GM12878 (cell line): ENCODE data around the gene ELAVL1. TPM values are rescaled to one million over a fixed set of nuclear protein-coding genes. Genes with fewer than 3 reads are reported as not detected.

Source experiments
- ATAC-seq: fragments of 200-7000 bp; cut with Tn5 transposase; 3 replicates; pipeline ENCODE4 v1.9.1; 2020; ENCODE audit warnings: mild to moderate bottlenecking, moderate library complexity
- BruUV-seq: library from RNA; stranded (reverse); fragments of 400-500 nt; replicated peaks from 2 replicates; lab custom pipeline; 2021; lab: Mats Ljungman, UMichigan
- CTCF ChIA-PET: fragments of 300-600 bp; sonication (Branson Sonifier 250); formaldehyde crosslinking; extraction: SDS; loops from one replicate; lab custom pipeline; 2021; ENCODE audit warnings: inconsistent platforms; lab: Yijun Ruan, JAX
- POLR2A ChIA-PET: fragments of 350-600 bp; formaldehyde crosslinking; extraction: SDS; loops from one replicate; lab custom pipeline; 2021; ENCODE audit warnings: inconsistent platforms; lab: Charles Lee
- RAD21 ChIA-PET: fragments of 300-600 bp; sonication (Branson Sonifier 250); formaldehyde crosslinking; loops from one replicate; lab custom pipeline; 2023; ENCODE audit warnings: antibody characterized with exemption; ENCODE audit not compliant: unreplicated experiment; lab: Charles Lee
- SMC1A ChIA-PET: fragments of 300-600 bp; sonication (Branson Sonifier 250); formaldehyde crosslinking; loops from one replicate; lab custom pipeline; 2023; ENCODE audit not compliant: unreplicated experiment, uncharacterized antibody; lab: Charles Lee
- DNase-seq: peaks from one replicate; pipeline ENCODE4 v3.0.0-alpha.2; 2011; ENCODE audit warnings: low read depth, low spot score
- FAIRE-seq: peaks from 3 replicates; lab custom pipeline; 2011; peaks lifted over from hg19 to GRCh38; lab: Jason Lieb, UNC
- H2AFZ ChIP-seq: 2 replicates; pipeline ENCODE4 v1.6.0; 2011; ENCODE audit warnings: low read depth, low read length, control low read depth; ENCODE audit not compliant: control insufficient read depth
- H3K27ac ChIP-seq: 2 replicates; pipeline ENCODE4 v1.5.1; 2011; ENCODE audit warnings: control low read depth; ENCODE audit not compliant: control insufficient read depth, insufficient read depth
- H3K27me3 ChIP-seq, 2 experiments: replicated peaks in 1 of 2; 2 replicates each; pipeline versions ENCODE4 v1.6.0 to v1.6.1; 2011; ENCODE audit warnings: low read length in 1 of 2; ENCODE audit not compliant: control insufficient read depth in 2 of 2, insufficient read depth in 2 of 2
- H3K36me3 ChIP-seq, 2 experiments: 2 replicates each; pipeline ENCODE4 v1.5.1; 2011; ENCODE audit warnings: low read length in 1 of 2; ENCODE audit not compliant: control insufficient read depth in 2 of 2, insufficient read depth in 2 of 2
- H3K4me1 ChIP-seq: 2 replicates; pipeline ENCODE4 v1.6.1; 2011; ENCODE audit warnings: mild to moderate bottlenecking, low read length, moderate library complexity, mixed read lengths; ENCODE audit not compliant: control insufficient read depth, insufficient read depth
- H3K4me2 ChIP-seq: 2 replicates; pipeline ENCODE4 v1.6.0; 2011; ENCODE audit warnings: control low read depth; ENCODE audit not compliant: control insufficient read depth, insufficient read depth
- H3K4me3 ChIP-seq: fragments of 200-600 bp; sonication (generic); 2 replicates; pipeline ENCODE4 v1.5.1; 2016
- H3K79me2 ChIP-seq: 2 replicates; pipeline ENCODE4 v1.6.0; 2011; ENCODE audit warnings: low read length; ENCODE audit not compliant: control insufficient read depth, insufficient read depth
- H3K9ac ChIP-seq: 2 replicates; pipeline ENCODE4 v1.8.0; 2011; ENCODE audit warnings: low read length, control low read depth, mixed read lengths; ENCODE audit not compliant: control insufficient read depth, insufficient read depth
- H3K9me3 ChIP-seq: replicated peaks from 3 replicates; pipeline ENCODE4 v1.5.1; 2011; ENCODE audit warnings: mild to moderate bottlenecking, low read length; ENCODE audit not compliant: control insufficient read depth, insufficient read depth
- H4K20me1 ChIP-seq: 2 replicates; pipeline ENCODE4 v1.6.0; 2011; ENCODE audit not compliant: control insufficient read depth, insufficient read depth
- HDAC2 ChIP-seq: fragments of 200-600 bp; sonication (generic); IDR thresholded peaks from 2 replicates; pipeline ENCODE4 v1.6.1; 2017
- HSF1 ChIP-seq: fragments of 150-350 bp; IDR thresholded peaks from 2 replicates; pipeline ENCODE4 v1.6.1; 2014; ENCODE audit warnings: mild to moderate bottlenecking, low read depth, low read length
- IRF4 ChIP-seq: IDR thresholded peaks from 2 replicates; pipeline ENCODE4 v1.6.1; 2011; ENCODE audit warnings: low read depth, low read length
- NFYA ChIP-seq: IDR thresholded peaks from 2 replicates; pipeline ENCODE4 v1.6.1; 2011; ENCODE audit warnings: low read depth, mild to moderate bottlenecking, low read length, improper control_type of control experiment, borderline replicate concordance
- NR2C2 ChIP-seq: IDR thresholded peaks from 2 replicates; pipeline ENCODE4 v1.6.1; 2011; ENCODE audit warnings: borderline replicate concordance, low read depth; ENCODE audit not compliant: control insufficient read depth, insufficient read length
- PAX8 ChIP-seq: fragments of 450-650 bp; IDR thresholded peaks from 2 replicates; pipeline ENCODE4 v1.6.1; 2017; ENCODE audit warnings: mild to moderate bottlenecking, moderate library complexity
- SKIL ChIP-seq: fragments of 450-650 bp; IDR thresholded peaks from 2 replicates; pipeline ENCODE4 v1.6.1; 2017; ENCODE audit warnings: mild to moderate bottlenecking, low read depth, inconsistent platforms; ENCODE audit not compliant: poor library complexity, severe bottlenecking
- SMARCA5 ChIP-seq: fragments of 450-650 bp; IDR thresholded peaks from 2 replicates; pipeline ENCODE4 v1.6.1; 2017; ENCODE audit warnings: mild to moderate bottlenecking
- SP1 ChIP-seq: IDR thresholded peaks from one replicate; pipeline ENCODE4 v1.6.1; 2011; ENCODE audit warnings: low read depth, low read length
- ZNF207 ChIP-seq: fragments of 450-650 bp; IDR thresholded peaks from 2 replicates; pipeline ENCODE4 v1.6.1; 2014; ENCODE audit warnings: antibody characterized with exemption, mild to moderate bottlenecking, borderline replicate concordance
- ZNF592 ChIP-seq: fragments of 450-650 bp; IDR thresholded peaks from 2 replicates; pipeline ENCODE4 v1.6.1; 2017; ENCODE audit warnings: mild to moderate bottlenecking, moderate library complexity
- WGBS: methylation state at CpG from one replicate; pipeline ENCODE4 v1.1.6; 2016; ENCODE audit warnings: low lambda C conversion rate; ENCODE audit not compliant: insufficient replicate concordance, insufficient coverage; ENCODE audit errors: missing lambda C conversion rate; 5-methylcytosine and 5-hydroxymethylcytosine counted together
- in situ Hi-C: fragments of 300-500 bp; cut with MboI; formaldehyde crosslinking; loops from 9 replicates; pipeline ENCODE4 v1.14.3; 2018; ENCODE audit warnings: mixed read lengths
- intact Hi-C: fragments of 100-400 bp; cut with micrococcal nuclease; formaldehyde crosslinking; loops from one replicate; pipeline ENCODE4 v1.14.2; 2022; ENCODE audit not compliant: unreplicated experiment
- polyA plus RNA-seq, 11 experiments: library from polyadenylated mRNA; depleted of rRNA in 4 of 11; unstranded in 6 of 11; stranded (reverse) in 5 of 11; fragments of >200 nt; fragmentation: Nextera tagmentation in 4 of 11; fragmentation: Illumina TruSeq in 1 of 11; extraction: Ambion mirVana in 4 of 11; extraction: Trizol in 1 of 11; gene quantifications; 1 replicate in 1 of 11; 2 replicates in 10 of 11; pipeline versions ENCODE4 v1.2.1 to v1.2.3, GENCODE V29; 2011 to 2016; ENCODE audit warnings: inconsistent platforms in 2 of 11, missing spikeins in 2 of 11, low read depth in 1 of 11
- total RNA-seq, 4 experiments: library from RNA; depleted of rRNA in 3 of 4; stranded (reverse); fragments of >200 nt in 3 of 4; fragmentation: Illumina TruSeq in 1 of 4; extraction: Trizol in 1 of 4; gene quantifications; 2 replicates each; pipeline versions ENCODE4 v1.2.1 to v1.2.3, GENCODE V29; 2013 to 2021

The ELAVL1 gene
- total and polyA plus RNA-seq, 10 of the 15 experiments (the other 5 are each of a cell fraction or from before 2014, with no cell fraction given), result 7.4 to 155 (median 70.3) TPM

GRCh38 chr19:7992575-7992974 lies 12.9 kb downstream of the ELAVL1 start:
- RAD21 ChIA-PET, result no interaction called here
- TF ChIP-seq IRF4 (no peak), HDAC2 (no peak), PAX8 (no peak), NR2C2 (no peak), NFYA (no peak), SKIL (no peak), SMARCA5 (no peak), ZNF207 (no peak), ZNF592 (no peak), SP1 (no peak), HSF1 (no peak)
- TF ChIP-seq, all 136 proteins: peak for 0
- BruUV-seq, result no TSS peak
- Histone ChIP-seq H3K9me3 (no peaks in the 10 kb centered on the region), H3K4me2 (no peak overlapping the region), H3K36me3 (peaks cover 33 to 46% of the 10 kb centered on the region in 2 experiments), H3K27me3 (no peaks in the 10 kb centered on the region), H3K9ac (no peak overlapping the region), H2AFZ (no peak overlapping the region), H3K27ac (no peak overlapping the region), H4K20me1 (peaks cover 12% of the 10 kb centered on the region), H3K4me1 (peaks cover 5% of the 10 kb centered on the region), H3K79me2 (peaks cover 46% of the 10 kb centered on the region), H3K4me3 (no peak overlapping the region)
- intact Hi-C loops, result no loop called here
- POLR2A ChIA-PET, result no interaction called here
- in situ Hi-C loops, result no loop called here
- FAIRE-seq (no peak), ATAC-seq (no peak), DNase-seq (no peak)
- 84% methylated on average over 10 of the region's 10 CpGs for WGBS
- CTCF ChIA-PET, result no interaction called here
- SMC1A ChIA-PET, result no interaction called here
